SK-N-SH treated with all-trans-retinoic acid at 6 μM for 48 hours (cell line): ENCODE results near the gene RAB11B.

ENCODE experiments used
- ATAC-seq: fragments of 200-7000 bp; cut with Tn5 transposase; 3 replicates; pipeline ENCODE4 v1.9.1; 2020; ENCODE audit warnings: mild to moderate bottlenecking, moderate library complexity
- ARNTL ChIP-seq: fragments of 450-650 bp; formaldehyde crosslinking; IDR thresholded peaks from 2 replicates; pipeline ENCODE4 v1.5.0; 2020; ENCODE audit warnings: low read depth, mild to moderate bottlenecking, moderate library complexity, borderline replicate concordance
- BACH2 ChIP-seq: fragments of 250-450 bp; sonication (Bioruptor Pico); IDR thresholded peaks from 2 replicates; pipeline ENCODE4 v1.9.0; 2021; ENCODE audit warnings: mild to moderate bottlenecking, borderline replicate concordance
- CREB5 ChIP-seq: fragments of 250-450 bp; sonication (Bioruptor Pico); IDR thresholded peaks from 2 replicates; pipeline ENCODE4 v1.5.1; 2020; ENCODE audit warnings: low read depth, mild to moderate bottlenecking, moderate library complexity
- CSDC2 ChIP-seq: fragments of 250-450 bp; sonication (Bioruptor Pico); IDR thresholded peaks from 2 replicates; pipeline ENCODE4 v1.5.0; 2020; ENCODE audit warnings: mild to moderate bottlenecking, moderate library complexity
- CSRNP3 ChIP-seq: fragments of 250-450 bp; sonication (Bioruptor Pico); IDR thresholded peaks from 2 replicates; pipeline ENCODE4 v1.5.1; 2021; ENCODE audit warnings: mild to moderate bottlenecking, moderate library complexity
- ESRRG ChIP-seq: fragments of 250-450 bp; sonication (Bioruptor Pico); IDR thresholded peaks from 2 replicates; pipeline ENCODE4 v1.6.1; 2021; ENCODE audit warnings: mild to moderate bottlenecking
- GLIS3 ChIP-seq: fragments of 250-450 bp; sonication (Bioruptor Pico); IDR thresholded peaks from 2 replicates; pipeline ENCODE4 v1.5.0; 2020; ENCODE audit warnings: mild to moderate bottlenecking, moderate library complexity
- ISL1 ChIP-seq: fragments of 250-450 bp; sonication (Bioruptor Pico); IDR thresholded peaks from 2 replicates; pipeline ENCODE4 v2.1.2; 2022; ENCODE audit warnings: mild to moderate bottlenecking, moderate library complexity
- OSR1 ChIP-seq: fragments of 250-450 bp; sonication (Bioruptor Pico); IDR thresholded peaks from 2 replicates; pipeline ENCODE4 v1.8.0; 2022; ENCODE audit warnings: moderate library complexity, mild to moderate bottlenecking, inconsistent platforms
- PATZ1 ChIP-seq: fragments of 250-450 bp; sonication (Bioruptor Pico); IDR thresholded peaks from 2 replicates; pipeline ENCODE4 v1.8.0; 2020; ENCODE audit warnings: mild to moderate bottlenecking, moderate library complexity, borderline replicate concordance
- POU6F1 ChIP-seq: fragments of 250-450 bp; sonication (Bioruptor Pico); IDR thresholded peaks from 2 replicates; pipeline ENCODE4 v1.8.0; 2021; ENCODE audit warnings: low read depth, mild to moderate bottlenecking, moderate library complexity, borderline replicate concordance
- PPARA ChIP-seq: fragments of 250-450 bp; sonication (Bioruptor Pico); IDR thresholded peaks from 2 replicates; pipeline ENCODE4 v1.5.0; 2020; ENCODE audit warnings: mild to moderate bottlenecking, borderline replicate concordance
- RARB ChIP-seq: fragments of 250-450 bp; sonication (Bioruptor Pico); IDR thresholded peaks from 2 replicates; pipeline ENCODE4 v1.8.0; 2021; ENCODE audit warnings: mild to moderate bottlenecking, moderate library complexity
- SNAI2 ChIP-seq: fragments of 250-450 bp; sonication (Bioruptor Pico); IDR thresholded peaks from 2 replicates; pipeline ENCODE4 v1.5.0; 2020; ENCODE audit warnings: mild to moderate bottlenecking, moderate library complexity
- TCF4 ChIP-seq: fragments of 250-450 bp; sonication (Bioruptor Pico); IDR thresholded peaks from 2 replicates; pipeline ENCODE4 v1.8.0; 2021; ENCODE audit warnings: mild to moderate bottlenecking, moderate library complexity, borderline replicate concordance
- TOX ChIP-seq: fragments of 250-450 bp; sonication (Bioruptor Pico); IDR thresholded peaks from 2 replicates; pipeline ENCODE4 v1.8.0; 2021; ENCODE audit warnings: mild to moderate bottlenecking, moderate library complexity, borderline replicate concordance
- TSHZ2 ChIP-seq: fragments of 250-450 bp; sonication (Bioruptor Pico); IDR thresholded peaks from 2 replicates; pipeline ENCODE4 v1.5.0; 2020; ENCODE audit warnings: mild to moderate bottlenecking, moderate library complexity
- ZC3H10 ChIP-seq: fragments of 250-450 bp; sonication (Bioruptor Pico); IDR thresholded peaks from 2 replicates; pipeline ENCODE4 v1.5.1; 2021; ENCODE audit warnings: mild to moderate bottlenecking, moderate library complexity
- ZFP3 ChIP-seq: fragments of 250-450 bp; sonication (Bioruptor Pico); IDR thresholded peaks from 2 replicates; pipeline ENCODE4 v1.5.0; 2020; ENCODE audit warnings: mild to moderate bottlenecking, moderate library complexity
- ZFP30 ChIP-seq: fragments of 450-650 bp; formaldehyde crosslinking; IDR thresholded peaks from 2 replicates; pipeline ENCODE4 v1.5.0; 2022; ENCODE audit warnings: mild to moderate bottlenecking, moderate library complexity
- ZNF565 ChIP-seq: fragments of 450-650 bp; formaldehyde crosslinking; conservative IDR thresholded peaks from 2 replicates; pipeline ENCODE4 v1.5.0; 2020; ENCODE audit warnings: low read depth, mild to moderate bottlenecking, moderate library complexity
- ZNF70 ChIP-seq: fragments of 450-650 bp; formaldehyde crosslinking; IDR thresholded peaks from 2 replicates; pipeline ENCODE4 v1.5.0; 2020; ENCODE audit warnings: mild to moderate bottlenecking, moderate library complexity
- ZNF8 ChIP-seq: fragments of 450-650 bp; formaldehyde crosslinking; IDR thresholded peaks from 2 replicates; pipeline ENCODE4 v1.5.0; 2020; ENCODE audit warnings: mild to moderate bottlenecking, moderate library complexity

The RAB11B gene

GRCh38 chr19:8366961-8367326 lies 23.2 kb upstream of the RAB11B start:
- TF ChIP-seq TCF4 (CRISPR knock-in tag): no peak
- TF ChIP-seq CREB5 (CRISPR knock-in tag): 0 out of 2 replicates have a peak, but pooled peaks have one; percentile 9
- 0 out of 2 replicates have a peak, but pooled peaks have one; percentile 31 for TF ChIP-seq CSDC2 (CRISPR knock-in tag)
- ATAC-seq: no peak; the same call in 2 of the 3 replicates

- peak; percentile 71 for ATAC-seq
- TF ChIP-seq ISL1 (CRISPR knock-in tag): no peak
- TF ChIP-seq ZNF8 (CRISPR knock-in tag): no peak
- TF ChIP-seq CREB5 (CRISPR knock-in tag): no peak
- TF ChIP-seq TCF4 (CRISPR knock-in tag): peak; percentile 64; the same call in 1 of the 2 replicates
- TF ChIP-seq OSR1 (CRISPR knock-in tag): no peak
- TF ChIP-seq PATZ1 (CRISPR knock-in tag): peak; percentile 86; the same call in 1 of the 2 replicates
- peak; percentile 98 for TF ChIP-seq PPARA (CRISPR knock-in tag)
- TF ChIP-seq ZFP3 (CRISPR knock-in tag): 0 out of 2 replicates have a peak, but pooled peaks have one; percentile 60
- no peak for TF ChIP-seq CSDC2 (CRISPR knock-in tag)
- no peak for TF ChIP-seq ESRRG (CRISPR knock-in tag)
- peak; percentile 58; the same call in 1 of the 2 replicates for TF ChIP-seq TSHZ2 (CRISPR knock-in tag)
- no peak for TF ChIP-seq ZC3H10 (CRISPR knock-in tag)
- TF ChIP-seq GLIS3: no peak
- TF ChIP-seq ARNTL (CRISPR knock-in tag): no peak
- no peak for TF ChIP-seq ZNF565
- TF ChIP-seq POU6F1: no peak
- TF ChIP-seq SNAI2: no peak
- no peak for TF ChIP-seq TOX (CRISPR knock-in tag)
- no peak for TF ChIP-seq CSRNP3 (CRISPR knock-in tag)
- TF ChIP-seq ZFP30 (CRISPR knock-in tag): no peak
- TF ChIP-seq ZNF70 (CRISPR knock-in tag): no peak
- TF ChIP-seq BACH2 (CRISPR knock-in tag): no peak
- no peak for TF ChIP-seq RARB (CRISPR knock-in tag)
Measured at GRCh38 chr19:8367327-8368001, 22.7 kb upstream of the RAB11B start.
